ENCODE measurements around the gene ODAD3.

The ODAD3 gene

DNA sequence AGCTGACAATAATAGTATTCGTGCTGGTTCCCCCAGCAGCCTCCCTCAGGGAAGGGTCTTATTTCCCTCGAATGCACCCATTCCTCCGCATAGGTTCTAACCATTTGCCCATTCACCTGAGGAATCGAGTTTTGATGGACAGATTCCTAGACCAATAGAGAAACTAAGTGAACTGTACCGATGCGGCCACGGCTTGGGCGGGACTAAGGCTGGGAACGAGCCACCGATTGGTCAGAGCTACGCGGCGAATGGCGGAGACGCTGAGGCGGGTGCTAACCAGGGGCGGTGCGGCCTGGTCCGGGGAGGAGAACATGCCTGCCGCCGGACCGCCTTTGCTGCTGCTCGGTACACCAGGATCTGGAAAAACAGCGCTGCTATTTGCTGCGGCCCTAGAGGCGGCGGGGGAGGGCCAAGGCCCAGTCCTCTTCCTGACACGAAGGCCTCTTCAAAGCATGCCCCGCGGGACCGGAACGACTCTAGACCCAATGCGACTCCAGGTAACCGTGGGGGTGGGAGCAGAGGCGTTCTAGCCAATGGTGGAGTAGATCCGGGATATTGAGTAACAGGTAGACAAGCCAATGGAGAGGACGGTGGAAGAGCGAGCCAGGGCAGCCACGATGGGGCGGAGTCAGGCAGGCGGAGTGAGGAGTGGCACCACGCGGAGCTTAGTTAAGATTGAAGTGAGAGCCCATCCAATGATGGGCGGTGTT lies 60.3 kb downstream of the ODAD3 start, which contains the start of gene SWSAP1:
Gene SWSAP1, plus strand, starts transcription at position 234 of the 710 bp plus-strand sequence. Its CDS starts 15 bp downstream, at position 249.
- Mint-ChIP-seq H3K27me3 (no peaks in the 10 kb centered on the region), H3K9me3 (no peaks in the 10 kb centered on the region), H3K4me3 (no peak within 1 kb of the TSS), H3K36me3 (peaks cover 11% of the 10 kb centered on the region), H3K4me1 (peaks cover 16% of the 10 kb centered on the region), H3K27ac (no peak within 1 kb of the TSS)
- DNase-seq (ENCODE audit: low spot score in 2 of 2) (peak; percentile 94 to 96), ATAC-seq (ENCODE audit: low read depth) (peak; percentile 84)

DNA sequence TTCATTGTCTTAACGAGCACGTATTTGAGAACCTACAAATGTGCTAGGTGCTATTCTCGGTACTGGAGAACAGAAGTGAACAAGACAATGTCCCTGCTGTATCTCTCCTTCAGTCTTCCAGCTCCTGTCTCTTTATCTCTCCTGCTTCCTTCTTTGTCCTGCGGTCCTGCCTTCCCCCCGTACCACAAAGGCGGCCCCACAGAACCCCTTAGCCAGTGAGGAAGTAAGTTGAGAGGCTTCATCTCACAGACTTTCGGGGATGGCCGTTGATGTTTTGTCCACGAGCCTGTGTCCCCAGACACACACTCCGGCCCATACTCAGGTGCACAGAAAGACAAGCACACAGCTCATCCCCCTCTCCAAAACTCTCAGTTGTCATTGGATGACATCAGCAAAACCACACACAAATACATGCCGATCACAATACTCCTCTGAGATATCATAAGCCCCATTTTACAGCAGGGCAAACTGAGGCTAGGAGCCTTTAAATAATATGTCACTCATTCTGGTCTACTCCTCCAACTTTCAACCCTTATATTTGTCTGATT lies 61.0 kb downstream of the ODAD3 start:
- Mint-ChIP-seq H3K4me3 (no peak overlapping the region), H3K27me3 (no peaks in the 10 kb centered on the region), H3K36me3 (peaks cover 16% of the 10 kb centered on the region), H3K27ac (no peak overlapping the region), H3K4me1 (peaks cover 20% of the 10 kb centered on the region), H3K9me3 (no peaks in the 10 kb centered on the region)
- DNase-seq (ENCODE audit: low spot score in 2 of 2) (no peak), ATAC-seq (ENCODE audit: low read depth) (no peak)

GRCh38 chr19:11373166-11373884 lies 61.6 kb downstream of the ODAD3 start:
- H3K4me1 Mint-ChIP-seq, result peaks cover 20% of the 10 kb centered on the region
- H3K4me3 Mint-ChIP-seq, result peak overlapping the region; percentile 41
- peak overlapping the region; percentile 37 for H3K27ac Mint-ChIP-seq
- DNase-seq (ENCODE audit: low spot score in 2 of 2), result no peak
- H3K27me3 Mint-ChIP-seq, result no peaks in the 10 kb centered on the region
- no peak for ATAC-seq (ENCODE audit: low read depth)
- H3K36me3 Mint-ChIP-seq, result peaks cover 18% of the 10 kb centered on the region
- H3K9me3 Mint-ChIP-seq, result no peaks in the 10 kb centered on the region

DNA sequence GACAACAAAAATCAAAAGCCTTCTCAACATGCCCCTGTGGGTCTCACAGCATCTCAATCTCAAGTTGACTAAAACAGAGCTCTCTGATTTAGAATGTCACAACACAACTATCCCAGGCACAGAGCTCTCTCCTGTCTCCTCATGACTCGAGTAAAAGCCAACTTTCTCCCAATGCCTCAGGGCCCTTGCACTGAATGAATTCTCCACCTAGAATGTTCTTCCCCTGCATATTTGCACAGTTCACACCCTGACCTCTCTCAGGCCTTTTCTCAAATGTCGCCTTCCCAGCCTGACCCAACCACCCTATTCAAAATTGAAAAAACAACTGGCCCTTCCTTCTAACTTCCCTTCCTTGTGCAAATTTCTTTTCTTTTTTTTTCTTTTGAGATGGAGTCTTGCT lies 64.2 kb downstream of the ODAD3 start:
- no peaks in the 10 kb centered on the region for H3K27me3 Mint-ChIP-seq
- H3K4me1 Mint-ChIP-seq, result peaks cover 13% of the 10 kb centered on the region
- peaks cover 24% of the 10 kb centered on the region for H3K36me3 Mint-ChIP-seq
- ATAC-seq (ENCODE audit: low read depth) (no peak), DNase-seq (ENCODE audit: low spot score in 2 of 2) (no peak)
- no peak overlapping the region for H3K27ac Mint-ChIP-seq
- H3K4me3 Mint-ChIP-seq, result no peak overlapping the region
- H3K9me3 Mint-ChIP-seq, result no peaks in the 10 kb centered on the region
